ENCODE results near the gene CCDC188.

The CCDC188 gene

DNA sequence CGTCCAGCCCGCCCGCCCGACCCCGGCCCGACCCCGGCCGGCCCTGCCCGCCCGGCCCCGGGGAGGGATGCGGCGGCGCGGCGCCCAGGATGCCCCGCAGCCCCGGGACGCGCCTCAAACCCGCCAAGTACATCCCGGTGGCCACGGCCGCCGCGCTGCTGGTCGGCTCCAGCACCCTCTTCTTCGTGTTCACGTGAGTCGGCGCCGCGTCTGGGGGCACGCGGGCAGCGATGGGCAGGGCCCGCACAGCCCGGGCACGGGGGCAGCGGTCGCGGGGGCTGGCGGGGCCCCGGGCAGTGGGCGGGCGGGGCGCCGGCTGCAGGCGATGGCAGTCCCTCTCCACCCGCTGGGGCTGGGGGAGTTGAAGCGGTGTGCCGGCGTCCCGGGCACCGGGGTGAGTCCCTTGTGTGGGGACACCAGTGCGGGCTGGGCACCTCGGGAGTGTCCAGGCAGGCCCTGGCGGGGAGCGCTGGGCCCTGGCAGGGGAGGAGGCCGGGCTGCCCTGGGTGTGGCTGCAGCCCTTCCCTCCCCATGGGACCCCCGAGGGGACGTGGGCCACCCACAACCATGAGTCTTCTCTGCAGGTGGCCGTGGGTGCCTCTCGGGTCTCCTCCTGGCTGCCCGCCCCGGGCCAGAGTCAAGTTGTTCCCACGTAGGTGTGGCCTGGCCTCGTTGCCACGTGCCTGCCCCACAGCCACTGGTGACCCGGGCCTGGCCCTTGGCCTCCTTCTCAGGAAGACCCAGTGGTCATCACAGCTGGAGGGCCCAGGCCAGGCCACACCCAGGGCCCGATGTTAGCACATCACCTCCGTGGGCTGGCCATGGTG, 18.8 kb downstream of the CCDC188 start:
- no peak for DNase-seq

DNA sequence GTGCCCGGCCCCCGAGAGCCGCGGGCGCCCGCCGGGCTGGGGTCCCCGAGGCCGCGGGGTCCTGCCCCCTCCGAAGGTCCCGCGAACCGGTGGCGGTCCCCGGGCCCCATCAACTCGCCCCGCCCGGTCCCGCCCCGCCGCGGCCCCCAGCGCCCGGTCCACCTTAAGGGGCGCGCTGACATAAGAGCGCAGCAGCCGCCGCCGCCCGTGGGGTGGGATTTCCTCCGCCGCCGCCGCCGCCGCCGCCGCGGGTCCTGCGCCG, 19.3 kb downstream of the CCDC188 start, which contains the start of gene ZDHHC8:
TSS of gene ZDHHC8 (plus strand) at position 208 of the 262 bp plus-strand sequence. CDS start 144 bp downstream, outside the sequence.
- no peak for DNase-seq

DNA sequence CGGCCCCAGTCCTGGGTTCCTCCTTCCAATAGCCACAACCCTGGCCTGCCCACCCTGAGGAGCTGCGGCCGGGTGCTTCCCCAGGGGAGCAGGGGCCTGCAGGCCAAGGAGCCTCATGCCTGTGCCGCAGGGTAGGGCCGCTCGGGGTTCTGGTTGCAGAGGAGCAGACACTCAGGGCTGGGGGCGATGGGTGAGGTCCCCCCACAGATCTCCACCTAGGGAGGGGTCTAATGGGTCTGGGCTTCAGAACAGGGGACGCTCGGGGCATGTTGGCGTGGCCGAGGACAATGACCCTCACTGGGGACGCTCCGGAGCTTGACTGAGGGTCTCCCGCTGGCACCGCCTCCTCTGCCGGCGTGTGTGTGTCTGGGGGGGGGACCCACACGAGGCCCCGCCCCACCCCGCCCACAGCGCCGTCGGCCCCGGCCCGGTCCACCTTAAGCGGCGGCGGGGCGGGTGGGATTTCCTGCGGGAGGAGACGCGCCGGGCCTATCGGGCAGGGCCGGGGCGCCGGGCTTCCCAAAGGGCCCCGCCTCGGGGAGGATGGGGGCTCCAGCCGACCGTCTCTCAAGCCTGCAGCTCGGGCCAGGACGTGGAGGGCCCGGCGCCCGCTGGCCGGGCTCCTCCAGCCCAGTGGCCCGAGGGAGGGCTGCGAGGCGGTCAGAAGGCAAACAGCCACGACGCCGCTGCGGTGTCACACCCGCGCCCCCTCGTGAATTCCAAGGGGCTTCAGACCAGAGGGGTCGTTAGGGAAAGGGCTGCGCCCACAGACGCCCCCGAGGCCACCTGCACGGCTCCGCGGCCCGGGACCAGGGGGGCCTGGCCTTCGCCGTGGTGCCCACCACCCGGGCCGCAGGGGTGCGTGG, 19.9 kb downstream of the CCDC188 start:
- DNase-seq: peak; percentile 26 to 74

DNA sequence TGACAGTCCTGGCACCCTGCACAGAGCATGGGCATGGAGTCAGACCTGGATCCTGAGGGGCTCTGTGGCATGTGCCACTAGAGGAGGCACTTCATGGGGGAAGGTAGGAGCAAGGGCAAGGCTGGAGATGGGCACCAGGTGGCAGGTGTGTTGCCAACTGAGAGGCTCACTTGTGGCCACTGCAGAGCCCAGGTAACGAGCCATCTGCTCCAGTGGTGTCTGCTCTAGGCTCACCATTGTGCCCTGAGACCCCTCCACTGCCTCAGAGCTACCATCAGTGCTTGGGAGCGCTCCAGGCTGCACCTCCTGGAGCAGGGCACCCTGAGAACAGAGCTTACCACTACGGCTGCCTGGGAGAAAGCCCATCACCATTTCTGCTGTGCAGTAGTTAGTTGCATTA, 20.5 kb downstream of the CCDC188 start:
- DNase-seq: no peak

DNA sequence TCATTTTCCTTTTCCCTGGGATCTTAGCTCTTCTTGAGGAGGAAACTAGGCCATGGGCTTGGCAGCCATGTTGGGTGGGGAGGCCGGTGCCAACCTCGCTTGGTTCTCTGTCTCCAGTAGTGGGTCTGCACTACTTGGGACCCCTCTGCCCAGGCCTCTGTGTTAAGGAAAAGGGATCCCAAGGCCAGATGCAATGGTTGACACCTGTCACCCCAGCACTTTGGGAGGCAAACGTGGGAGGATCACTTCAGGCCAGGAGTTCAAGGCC, 21.2 kb downstream of the CCDC188 start:
- DNase-seq: no peak

DNA sequence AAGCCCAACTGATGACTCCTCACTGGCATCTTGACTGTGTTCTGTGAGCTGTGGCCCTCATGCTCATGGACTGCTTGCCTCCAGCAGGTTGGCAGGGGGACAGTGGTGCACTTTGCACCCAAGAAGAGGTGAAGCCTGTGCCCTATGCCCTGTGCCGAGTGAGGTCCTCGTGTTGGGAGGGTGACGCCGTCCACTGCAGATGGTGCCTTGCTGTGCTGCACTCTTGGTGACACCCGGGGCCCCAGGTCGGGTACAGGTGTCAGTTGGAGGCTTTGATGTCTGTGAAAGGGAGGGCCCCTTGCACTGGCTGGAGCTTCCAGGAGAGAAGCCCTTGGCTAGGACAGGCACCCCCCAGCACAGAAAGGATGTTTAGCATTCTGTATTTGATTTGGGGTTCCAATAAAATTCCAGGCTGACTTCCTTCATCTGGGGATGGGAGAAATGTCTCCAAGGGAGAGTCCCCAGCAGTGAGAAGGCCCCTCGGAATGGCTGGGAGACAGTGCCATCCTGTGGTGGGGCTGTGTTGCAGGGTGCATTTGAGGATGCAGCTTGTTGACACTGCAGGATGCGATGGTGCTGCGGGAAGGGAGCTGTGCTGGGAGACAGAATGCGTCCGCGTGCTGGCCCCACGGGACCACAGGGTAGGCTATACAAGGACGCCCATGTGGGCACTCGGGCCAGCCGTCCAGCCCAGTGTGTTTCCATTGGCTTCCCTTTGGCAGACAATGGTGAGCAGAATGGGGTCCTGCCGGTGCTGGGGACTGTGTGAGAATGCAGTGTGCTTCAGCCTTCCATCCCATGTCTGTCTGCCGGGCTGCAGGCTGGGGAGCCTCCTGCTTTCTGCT, 21.7 kb downstream of the CCDC188 start:
- DNase-seq: peak in 1 of 2 experiments; percentile 37

DNA sequence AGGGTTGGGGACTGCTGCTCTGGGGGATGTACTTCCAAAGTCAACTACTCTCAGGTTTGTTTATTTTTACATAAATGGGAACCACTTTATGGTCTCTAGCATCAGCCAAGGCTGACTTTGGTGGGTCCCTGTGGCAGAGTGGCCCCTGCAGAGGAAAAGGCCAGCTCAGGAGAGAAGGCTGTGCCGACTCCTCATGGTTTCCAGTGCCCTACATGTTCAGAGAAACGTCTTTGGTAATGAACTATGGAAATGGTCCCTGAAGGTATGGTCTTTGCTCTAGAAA, 22.3 kb downstream of the CCDC188 start:
- no peak for DNase-seq

DNA sequence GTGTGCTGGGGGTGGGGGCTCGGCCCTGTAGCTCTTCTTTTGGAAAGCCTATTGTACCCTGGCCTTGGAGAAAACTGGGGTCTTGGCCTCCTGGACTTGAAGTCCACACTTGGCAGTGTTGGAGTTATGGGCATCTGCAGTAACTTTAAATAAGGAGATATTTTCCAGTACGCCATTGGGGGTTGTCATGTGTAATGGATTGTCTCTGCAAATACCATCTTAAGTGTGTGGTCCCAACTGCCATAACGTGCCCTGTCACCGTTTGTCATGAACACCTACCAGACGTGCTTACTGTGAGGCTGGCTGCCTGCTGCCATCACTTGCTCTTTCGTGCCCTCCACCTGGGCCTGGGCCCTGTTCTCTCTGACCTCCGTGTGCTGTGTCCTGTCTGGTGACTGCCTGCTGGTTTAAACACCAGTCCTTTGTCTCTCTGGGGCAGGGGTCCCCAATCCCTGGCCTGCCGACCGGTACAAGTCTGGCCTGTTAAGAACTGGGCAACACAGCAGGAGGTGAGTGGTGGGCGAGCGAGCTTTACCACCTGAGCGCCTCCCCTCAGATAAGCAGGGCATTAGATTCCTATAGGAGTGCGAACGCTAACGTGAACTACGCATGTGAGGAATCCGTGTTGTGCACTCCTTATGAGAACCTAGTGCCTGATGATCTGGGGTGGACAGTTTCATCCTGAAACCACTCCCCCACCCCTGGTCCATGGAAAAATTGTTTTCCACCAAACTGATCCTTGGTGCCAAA, 22.8 kb downstream of the CCDC188 start:
- no peak for DNase-seq

DNA sequence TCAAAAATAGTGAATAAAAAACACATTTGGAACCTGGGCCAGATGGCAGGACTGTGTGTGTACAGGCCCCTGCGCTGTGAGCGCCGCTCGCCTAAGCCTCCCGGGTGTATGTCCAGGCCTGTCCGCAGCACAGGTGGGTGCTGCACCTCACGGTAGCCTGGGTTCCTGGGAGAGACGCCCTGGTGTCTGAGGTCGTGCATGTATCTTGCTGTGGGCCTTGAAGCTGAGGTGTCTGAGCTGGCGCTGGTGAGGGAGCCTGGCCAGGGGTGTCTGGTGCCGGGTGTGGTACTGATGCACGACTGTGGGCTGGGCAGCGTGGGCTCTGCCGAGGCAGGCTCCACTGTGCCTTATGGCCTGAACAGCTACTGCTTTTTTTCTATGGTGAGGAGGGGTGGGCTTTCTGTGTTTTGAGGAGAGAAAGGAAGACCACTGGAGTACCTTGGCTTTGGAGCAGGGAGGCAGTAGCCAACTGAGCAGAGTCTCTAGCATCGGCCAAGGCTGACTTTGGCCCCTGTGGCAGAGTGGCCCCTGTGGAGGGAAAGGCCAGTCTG, 23.5 kb downstream of the CCDC188 start:
- DNase-seq: no peak

DNA sequence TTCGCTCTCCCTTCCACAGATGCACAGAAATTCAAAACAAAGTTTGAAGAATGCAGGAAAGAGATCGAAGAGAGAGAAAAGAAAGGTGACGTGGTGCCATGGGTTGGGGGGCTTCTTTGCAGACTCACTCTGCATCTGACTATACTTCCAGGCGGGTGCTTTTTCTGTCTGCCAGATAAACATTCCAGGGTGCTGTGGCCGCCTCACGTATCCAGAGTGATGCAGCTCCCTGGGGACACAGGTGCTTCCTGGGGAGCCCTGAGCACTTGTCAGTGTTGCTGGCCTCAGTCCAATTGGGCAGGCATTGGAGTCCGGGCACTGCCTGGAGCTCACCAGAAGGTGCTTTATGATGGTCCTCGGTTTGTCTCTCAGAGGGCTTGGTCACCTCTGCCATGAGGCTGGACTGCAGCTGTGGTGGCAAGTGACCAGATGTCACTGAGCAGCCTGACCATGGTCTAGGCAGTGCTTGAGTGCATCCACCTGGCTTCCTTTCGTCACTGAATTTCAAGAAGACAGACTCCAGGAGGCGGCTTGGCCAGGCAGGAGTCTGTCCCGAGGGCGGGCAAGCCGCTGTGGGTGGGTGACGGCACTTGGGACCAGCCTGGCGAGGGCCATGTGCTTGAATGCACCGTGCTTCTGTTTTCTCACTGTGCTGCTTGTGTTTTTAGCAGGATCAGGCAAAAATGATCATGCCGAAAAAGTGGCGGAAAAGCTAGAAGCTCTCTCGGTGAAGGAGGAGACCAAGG, 24.4 kb downstream of the CCDC188 start:
- DNase-seq: no peak

DNA sequence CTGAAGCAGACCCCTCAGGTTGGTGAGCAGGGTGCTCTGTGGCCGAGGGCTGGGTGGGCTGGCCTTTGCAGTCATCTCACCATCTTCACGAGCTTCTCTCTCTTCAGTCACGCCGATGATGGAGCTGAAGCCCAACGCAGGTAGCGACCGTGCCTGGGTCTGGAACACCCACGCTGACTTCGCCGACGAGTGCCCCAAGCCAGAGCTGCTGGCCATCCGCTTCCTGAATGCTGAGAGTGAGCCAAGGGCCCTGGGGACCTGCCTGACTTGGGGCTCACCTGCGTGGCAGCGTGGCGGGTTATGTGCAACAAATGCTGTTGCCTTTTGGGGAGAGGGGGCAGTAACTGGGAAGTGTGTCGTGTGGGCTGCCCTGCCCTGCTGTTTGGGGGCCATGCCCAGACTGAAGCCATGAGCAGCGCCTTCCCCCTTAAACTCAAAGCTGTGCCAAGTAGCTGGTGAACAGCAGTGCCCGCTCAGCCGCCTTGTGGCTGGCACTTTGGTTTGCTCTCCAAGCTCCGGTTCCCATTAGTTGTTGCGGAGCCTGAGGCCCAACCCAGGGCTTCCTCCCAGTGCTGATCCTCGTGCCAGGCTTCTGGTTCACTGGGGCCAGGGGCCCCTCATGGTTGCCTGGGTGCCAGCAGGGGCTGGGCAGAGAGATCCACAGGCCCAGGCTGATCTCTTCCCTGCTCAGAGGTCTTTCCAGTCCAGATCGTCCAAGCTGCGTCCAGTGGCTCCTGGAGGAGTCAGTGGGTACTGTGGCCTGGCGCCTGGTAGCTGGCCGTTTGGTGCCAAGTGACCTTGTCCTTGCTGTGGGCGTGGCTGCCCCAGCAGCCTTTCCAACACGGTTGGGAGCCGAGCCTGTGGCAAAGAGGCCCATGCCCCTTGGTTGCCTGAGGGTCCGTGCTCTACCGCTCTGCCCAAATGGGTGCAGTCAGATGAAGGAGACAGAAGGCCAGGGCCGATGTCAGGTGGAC, 25.4 kb downstream of the CCDC188 start:
- no peak for DNase-seq

DNA sequence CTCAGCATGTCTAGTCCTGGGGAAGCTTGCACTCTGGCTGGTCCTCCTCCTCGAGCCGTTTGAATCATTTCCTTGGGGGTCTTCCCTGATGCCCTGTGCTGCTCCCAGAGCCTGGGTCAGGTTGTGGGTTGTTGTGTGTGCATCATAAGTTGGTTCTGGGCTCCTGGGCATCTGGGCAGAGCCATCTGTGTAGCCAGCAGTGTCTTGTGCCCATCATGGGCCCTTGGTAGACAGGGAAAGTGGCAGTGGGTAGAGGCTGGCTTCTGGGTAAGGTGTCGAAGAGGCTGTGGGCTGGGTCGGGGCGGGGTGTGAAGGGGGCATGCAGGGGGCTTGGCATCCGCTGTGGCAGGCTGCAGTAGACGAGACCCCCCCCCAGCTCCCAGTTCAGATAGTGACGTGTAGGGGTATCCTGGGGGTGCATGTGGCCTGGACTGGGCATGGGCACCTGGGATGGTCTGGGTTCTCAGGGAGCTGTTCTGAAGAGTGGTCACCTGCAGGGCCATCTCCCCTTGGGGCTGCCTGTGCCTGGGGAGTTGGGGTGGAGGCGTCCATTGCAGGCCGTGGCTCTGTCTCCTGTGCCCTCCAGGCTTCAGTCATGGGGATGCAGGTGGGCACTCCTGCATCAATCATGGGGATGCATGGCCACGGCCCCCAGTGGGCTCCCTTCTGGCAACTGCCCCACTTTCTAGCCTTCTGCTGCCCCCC, 26.6 kb downstream of the CCDC188 start:
- no peak for DNase-seq

DNA sequence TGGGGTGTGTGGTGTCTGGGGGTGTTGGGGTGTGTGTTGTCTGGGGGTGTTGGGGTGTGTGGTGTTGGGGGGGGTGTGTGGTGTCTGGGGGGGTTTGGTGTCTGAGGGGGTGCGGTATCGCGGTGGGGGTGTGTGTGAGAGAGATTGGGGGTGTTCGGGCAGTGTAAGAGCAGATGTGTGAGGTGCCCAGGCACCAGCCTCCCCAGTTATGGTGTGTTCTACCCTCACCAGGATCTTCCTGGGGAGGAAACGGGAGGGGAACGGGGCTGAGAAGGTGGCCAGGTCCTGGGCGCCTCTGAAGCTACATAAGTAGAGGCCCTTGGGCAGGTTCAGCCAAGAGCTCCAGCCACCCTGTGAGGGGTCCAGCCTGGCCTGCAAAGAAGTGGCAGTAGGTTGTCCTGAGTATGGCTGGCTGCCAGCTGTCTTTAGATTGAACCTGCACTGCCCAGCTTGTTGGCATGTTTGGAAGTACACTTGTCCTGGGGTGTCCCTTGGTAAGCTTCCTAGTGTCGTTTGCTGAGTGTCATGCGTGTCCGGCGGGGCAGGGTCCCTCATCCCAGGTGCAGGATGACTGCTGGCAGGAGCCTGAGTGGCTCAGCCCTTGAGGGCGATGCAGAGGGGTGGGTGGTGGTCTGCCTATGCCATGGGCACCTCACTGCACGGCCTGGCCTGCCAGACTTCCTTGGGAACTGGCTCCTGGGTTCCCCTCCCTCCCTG, 27.3 kb downstream of the CCDC188 start:
- no peak for DNase-seq

DNA sequence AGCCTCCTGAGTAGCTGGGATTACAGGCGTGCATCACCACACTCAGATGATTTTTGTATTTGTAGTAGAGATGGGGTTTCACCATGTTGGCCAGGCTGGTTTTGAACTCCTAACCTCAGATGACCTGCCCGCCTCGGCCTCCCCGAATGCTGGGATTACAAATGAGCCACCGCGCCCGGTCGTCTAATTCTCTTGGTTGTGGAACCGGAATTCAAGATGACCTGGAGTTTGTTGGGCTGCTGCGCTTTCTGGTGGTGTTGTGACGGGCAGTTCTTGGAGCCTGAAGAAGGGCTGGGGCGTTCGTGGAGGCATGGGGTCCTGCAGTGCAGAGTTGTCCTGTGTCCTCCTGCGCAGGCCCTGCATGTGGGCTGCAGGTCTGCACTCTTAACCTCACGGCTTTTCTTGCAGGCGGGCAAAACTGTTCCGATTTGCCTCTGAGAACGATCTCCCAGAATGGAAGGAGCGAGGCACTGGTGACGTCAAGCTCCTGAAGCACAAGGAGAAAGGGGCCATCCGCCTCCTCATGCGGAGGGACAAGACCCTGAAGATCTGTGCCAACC, 28.9 kb downstream of the CCDC188 start:
- DNase-seq: no peak

DNA sequence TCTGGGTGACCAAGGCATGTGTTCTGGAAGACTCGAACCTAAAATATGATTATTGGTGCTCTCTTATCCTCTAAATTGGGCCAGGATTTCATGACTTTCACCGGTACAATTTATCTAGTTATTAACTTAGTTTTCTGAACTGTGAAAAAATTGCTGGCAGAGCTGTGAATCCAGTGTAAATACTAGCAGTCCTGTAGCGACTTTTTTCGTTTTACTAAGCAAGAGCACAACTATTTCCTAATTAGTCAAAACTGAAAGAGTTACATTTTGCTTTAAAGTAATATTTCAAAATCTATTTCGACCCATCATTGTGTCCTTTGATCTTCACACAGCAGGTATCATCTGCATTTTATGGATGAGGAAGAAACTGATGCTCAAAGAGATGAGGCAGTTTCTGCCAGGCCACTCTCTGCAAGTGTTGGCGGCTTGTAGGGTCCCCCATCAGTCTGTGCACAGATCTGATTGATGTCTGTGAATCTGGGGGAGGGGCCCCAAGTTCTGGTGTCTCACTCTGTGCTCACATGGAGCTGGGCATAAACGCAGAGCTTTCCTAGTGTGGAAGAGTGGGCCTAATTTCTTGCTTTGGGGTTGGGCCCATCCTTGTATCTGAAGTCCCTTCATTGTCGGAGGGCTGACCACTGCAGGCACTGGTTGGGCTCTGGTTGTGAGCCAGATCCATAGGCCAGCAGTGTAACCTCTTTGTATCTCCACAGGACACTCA, 32.4 kb downstream of the CCDC188 start:
- DNase-seq: no peak

DNA sequence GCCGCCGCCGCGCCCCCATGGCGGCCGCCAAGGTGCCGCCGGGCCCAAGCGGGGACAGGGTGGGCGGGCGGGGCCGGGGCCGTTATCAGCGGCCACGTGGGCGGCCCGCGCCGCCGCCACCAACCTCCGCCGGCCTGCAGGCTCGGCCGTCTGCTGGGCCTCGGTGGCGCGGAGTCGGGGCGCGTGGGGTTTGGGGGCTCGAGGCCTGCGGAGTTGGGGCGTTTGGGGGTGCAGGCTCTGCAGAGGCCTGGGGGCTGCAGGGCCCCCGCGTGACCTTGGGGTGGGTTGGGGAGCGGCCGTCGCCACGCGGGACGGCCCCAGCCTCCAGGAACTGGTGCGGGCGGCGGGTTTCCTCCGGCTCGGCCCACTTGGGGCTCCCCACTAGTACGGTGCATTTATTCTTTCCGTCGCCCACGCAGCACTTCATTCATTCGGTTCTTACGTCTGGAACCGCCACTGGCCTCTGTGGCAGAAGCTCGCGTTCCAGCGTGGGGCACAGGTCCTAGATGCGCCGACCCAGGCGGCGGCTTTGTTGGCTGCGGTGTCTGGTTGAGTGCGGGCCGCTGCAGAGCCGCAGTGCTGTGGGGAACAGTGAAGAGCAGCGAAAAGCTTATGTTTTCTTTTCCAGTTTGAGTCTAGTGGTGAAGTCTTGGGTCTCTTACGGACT, 33.1 kb downstream of the CCDC188 start:
- peak in 1 of 2 experiments; percentile 33 for DNase-seq

DNA sequence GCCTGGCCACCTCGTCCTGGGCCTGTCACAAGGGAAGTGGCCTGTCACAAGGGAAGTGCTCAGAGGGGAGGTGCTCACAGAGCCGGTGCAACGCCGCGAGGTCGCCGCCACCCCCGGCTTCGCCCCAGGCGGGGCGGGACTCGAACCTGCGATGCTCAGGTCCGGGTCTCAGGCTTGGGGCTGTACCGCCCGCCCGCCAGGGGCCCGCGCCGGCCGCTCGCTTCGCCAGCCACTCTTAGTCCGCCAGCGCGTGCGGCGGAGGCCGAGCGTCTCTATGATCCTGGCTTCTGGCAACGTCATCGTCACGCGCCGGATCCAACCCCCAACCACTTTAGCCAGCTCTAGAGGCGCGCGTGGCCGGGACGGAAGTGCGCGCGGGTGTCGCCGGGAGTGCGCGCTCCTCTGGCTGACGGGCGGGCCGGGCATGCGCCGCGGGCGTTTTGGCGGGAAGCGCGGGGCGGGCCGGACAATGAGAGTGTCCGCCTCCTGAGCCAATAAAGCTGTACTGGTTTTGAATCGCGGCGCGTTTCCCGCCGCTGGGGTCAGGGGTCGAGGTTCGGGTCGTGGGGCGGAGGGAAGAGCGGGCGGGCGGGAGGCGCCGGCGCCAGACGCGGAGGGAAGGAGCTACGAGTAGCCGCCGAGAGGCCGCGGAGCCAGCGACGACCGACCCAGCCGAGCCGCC, 33.8 kb downstream of the CCDC188 start, which contains the start of gene TRMT2A:
TSS of gene TRMT2A (minus strand) at position 276 of the 682 bp plus-strand sequence. CDS start 320 bp downstream, outside the sequence.
- peak; percentile 94 to 99 for DNase-seq
